A172 (cell line): ENCODE measurements around the gene ZYG11B. TPM values are rescaled to one million over a fixed set of nuclear protein-coding genes. Genes with fewer than 3 reads are reported as not detected.
"Not testable (repeated sequence)": the region's sequence is repeated elsewhere in the genome, so short reads cannot be mapped to it uniquely, and the experiment has no call there.

ENCODE experiments used
- DNase-seq: peaks from one replicate; pipeline ENCODE4 v3.0.0-alpha.2; 2015; ENCODE audit warnings: low spot score
- total RNA-seq: library from RNA; depleted of rRNA; stranded (reverse); fragments of >200 nt; shearing (Covaris generic); gene quantifications from 2 replicates; pipeline ENCODE4 v1.2.3, GENCODE V29; 2014

ZYG11B gene
- total RNA-seq, 1 experiment from 2014 or later = 24.3 TPM

- no peak for DNase-seq
These were observed 29.8 kb downstream of the ZYG11B start for GRCh38 chr1:52756020-52756419.

- DNase-seq = no peak
These were observed 33.7 kb downstream of the ZYG11B start for GRCh38 chr1:52759908-52760307.

GRCh38 chr1:52767596-52768280, 41.5 kb downstream of the ZYG11B start:
- DNase-seq = no peak

- no peak for DNase-seq
These were observed 43.2 kb downstream of the ZYG11B start for GRCh38 chr1:52769346-52770033.

GRCh38 chr1:52771384-52771783, 45.1 kb downstream of the ZYG11B start:
- DNase-seq = no peak

- DNase-seq = no peak
These were observed 59.9 kb downstream of the ZYG11B start for GRCh38 chr1:52786148-52786547.

- not testable (repeated sequence) for DNase-seq
These were observed 64.2 kb downstream of the ZYG11B start for GRCh38 chr1:52790429-52790828.

- no peak for DNase-seq
These were observed 65.8 kb downstream of the ZYG11B start for GRCh38 chr1:52792036-52792435.

- not testable (repeated sequence) for DNase-seq
These were observed 67.5 kb downstream of the ZYG11B start for GRCh38 chr1:52793717-52794116.

- no peak for DNase-seq
These were observed 69.2 kb downstream of the ZYG11B start for GRCh38 chr1:52795464-52795863.

- DNase-seq = no peak
These were observed 72.1 kb downstream of the ZYG11B start for GRCh38 chr1:52798331-52798730.

- DNase-seq = no peak
These were observed 74.8 kb downstream of the ZYG11B start for GRCh38 chr1:52801011-52801410.

GRCh38 chr1:52804083-52804482, 77.8 kb downstream of the ZYG11B start:
- not testable (repeated sequence) for DNase-seq

- no peak for DNase-seq
These were observed 88.2 kb downstream of the ZYG11B start for GRCh38 chr1:52814465-52814864.

GRCh38 chr1:52820830-52821229, 94.6 kb downstream of the ZYG11B start:
- DNase-seq = not testable (repeated sequence)

- no peak for DNase-seq
These were observed 99.6 kb downstream of the ZYG11B start for GRCh38 chr1:52825868-52826267.

GRCh38 chr1:52834798-52835197, 108.5 kb downstream of the ZYG11B start:
- no peak for DNase-seq

- no peak for DNase-seq
These were observed 109.8 kb downstream of the ZYG11B start for GRCh38 chr1:52836035-52836434.

GRCh38 chr1:52839175-52839574, 112.9 kb downstream of the ZYG11B start:
- not testable (repeated sequence) for DNase-seq

- peak; percentile 72 for DNase-seq
These were observed 116.5 kb downstream of the ZYG11B start, which contains the start of gene ZYG11A for GRCh38 chr1:52842643-52843310. Gene ZYG11A, plus strand, starts transcription at chr1:52842760. Its CDS starts 124 bp downstream, at chr1:52842884.

- DNase-seq = not testable (repeated sequence)
These were observed 118.9 kb downstream of the ZYG11B start for GRCh38 chr1:52845119-52845518.

GRCh38 chr1:52848423-52848822, 122.2 kb downstream of the ZYG11B start:
- no peak for DNase-seq

- DNase-seq = no peak
These were observed 124.7 kb downstream of the ZYG11B start for GRCh38 chr1:52850951-52851350.
